HG03135 (cell line): ENCODE results near the gene DNAH6.
"Not testable (repeated sequence)": the region's sequence is repeated elsewhere in the genome, so short reads cannot be mapped to it uniquely, and the experiment has no call there.

ENCODE experiments used
- ATAC-seq: cut with Tn5 transposase; IDR thresholded peaks from one replicate; pipeline ENCODE4 v1.9.1; 2021; ENCODE audit warnings: mild to moderate bottlenecking, moderate library complexity; ENCODE audit not compliant: unreplicated experiment

Gene DNAH6

GRCh38 chr2:84516234-84516986 is at the start of gene DNAH6:
Gene DNAH6, plus strand, starts transcription at chr2:84516498. Its CDS starts 1,329 bp downstream, at chr2:84517827.
- ATAC-seq, result peak; percentile 99

- ATAC-seq, result no peak
These were observed 48.9 kb upstream of the DNAH6 start for GRCh38 chr2:84467389-84467788.

- not testable (repeated sequence) for ATAC-seq
These were observed 43.9 kb upstream of the DNAH6 start for GRCh38 chr2:84472423-84472822.

GRCh38 chr2:84472856-84473565 is 43.3 kb upstream of the DNAH6 start:
- ATAC-seq, result no peak

GRCh38 chr2:84474176-84474575 is 42.1 kb upstream of the DNAH6 start:
- no peak for ATAC-seq

GRCh38 chr2:84477886-84478285 is 38.4 kb upstream of the DNAH6 start:
- ATAC-seq, result no peak

GRCh38 chr2:84478867-84479266 is 37.4 kb upstream of the DNAH6 start:
- no peak for ATAC-seq

GRCh38 chr2:84481702-84482101 is 34.6 kb upstream of the DNAH6 start:
- no peak for ATAC-seq

- ATAC-seq, result no peak
These were observed 33.7 kb upstream of the DNAH6 start for GRCh38 chr2:84482603-84483002.

GRCh38 chr2:84483320-84483719 is 33.0 kb upstream of the DNAH6 start:
- ATAC-seq, result no peak

- ATAC-seq, result no peak
These were observed 29.7 kb upstream of the DNAH6 start for GRCh38 chr2:84486441-84487115.

- ATAC-seq, result no peak
These were observed 28.9 kb upstream of the DNAH6 start for GRCh38 chr2:84487298-84487996.

- ATAC-seq, result no peak
These were observed 25.0 kb upstream of the DNAH6 start for GRCh38 chr2:84491256-84491655.

GRCh38 chr2:84491741-84492140 is 24.6 kb upstream of the DNAH6 start:
- ATAC-seq, result no peak

GRCh38 chr2:84492571-84492970 is 23.7 kb upstream of the DNAH6 start:
- ATAC-seq, result no peak

- no peak for ATAC-seq
These were observed 22.8 kb upstream of the DNAH6 start for GRCh38 chr2:84493514-84493913.

GRCh38 chr2:84494070-84494469 is 22.2 kb upstream of the DNAH6 start:
- no peak for ATAC-seq

- ATAC-seq, result peak; percentile 85
These were observed 20.7 kb upstream of the DNAH6 start for GRCh38 chr2:84495539-84496146.

GRCh38 chr2:84496386-84496785 is 19.9 kb upstream of the DNAH6 start:
- ATAC-seq, result no peak

- no peak for ATAC-seq
These were observed 19.0 kb upstream of the DNAH6 start for GRCh38 chr2:84497285-84497684.
